Activated naive CD4-positive, alpha-beta T cell treated with Interleukin-2 at 50 U/mL for 16 hours (primary cell): ENCODE data around the gene ST6GALNAC1.

Source experiments
- DNase-seq: peaks from one replicate; pipeline ENCODE4 v3.0.0-alpha.2; 2020

Gene ST6GALNAC1

GRCh38 chr17:76674600-76674999 is 31.0 kb upstream of the ST6GALNAC1 start:
- no peak for DNase-seq

DNA sequence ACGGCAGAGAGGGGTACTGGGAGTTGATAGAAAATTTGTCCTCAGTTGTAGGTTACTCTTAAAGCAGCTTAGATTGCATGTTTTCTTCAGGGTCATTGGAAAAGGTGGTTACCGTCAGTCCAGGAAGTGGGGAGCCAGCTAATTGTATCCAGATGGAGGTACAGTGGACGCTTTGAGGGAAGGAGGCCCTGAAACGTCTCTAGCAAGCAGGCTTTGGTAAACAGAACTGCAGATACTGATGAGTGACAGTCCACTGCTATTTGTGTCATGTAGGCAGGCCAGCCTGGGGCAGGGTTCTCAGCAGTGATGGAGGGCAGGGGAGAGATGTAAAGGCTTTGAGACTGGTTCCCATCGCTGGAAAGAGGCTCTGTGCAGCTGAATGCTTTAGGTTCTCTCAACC is 30.2 kb upstream of the ST6GALNAC1 start:
- DNase-seq: no peak

- no peak for DNase-seq
Measured at GRCh38 chr17:76672892-76673291, 29.3 kb upstream of the ST6GALNAC1 start.

GRCh38 chr17:76672270-76672851 is 28.8 kb upstream of the ST6GALNAC1 start:
- DNase-seq: no peak

- DNase-seq: no peak
Measured at GRCh38 chr17:76671912-76672262, 28.3 kb upstream of the ST6GALNAC1 start.

DNA sequence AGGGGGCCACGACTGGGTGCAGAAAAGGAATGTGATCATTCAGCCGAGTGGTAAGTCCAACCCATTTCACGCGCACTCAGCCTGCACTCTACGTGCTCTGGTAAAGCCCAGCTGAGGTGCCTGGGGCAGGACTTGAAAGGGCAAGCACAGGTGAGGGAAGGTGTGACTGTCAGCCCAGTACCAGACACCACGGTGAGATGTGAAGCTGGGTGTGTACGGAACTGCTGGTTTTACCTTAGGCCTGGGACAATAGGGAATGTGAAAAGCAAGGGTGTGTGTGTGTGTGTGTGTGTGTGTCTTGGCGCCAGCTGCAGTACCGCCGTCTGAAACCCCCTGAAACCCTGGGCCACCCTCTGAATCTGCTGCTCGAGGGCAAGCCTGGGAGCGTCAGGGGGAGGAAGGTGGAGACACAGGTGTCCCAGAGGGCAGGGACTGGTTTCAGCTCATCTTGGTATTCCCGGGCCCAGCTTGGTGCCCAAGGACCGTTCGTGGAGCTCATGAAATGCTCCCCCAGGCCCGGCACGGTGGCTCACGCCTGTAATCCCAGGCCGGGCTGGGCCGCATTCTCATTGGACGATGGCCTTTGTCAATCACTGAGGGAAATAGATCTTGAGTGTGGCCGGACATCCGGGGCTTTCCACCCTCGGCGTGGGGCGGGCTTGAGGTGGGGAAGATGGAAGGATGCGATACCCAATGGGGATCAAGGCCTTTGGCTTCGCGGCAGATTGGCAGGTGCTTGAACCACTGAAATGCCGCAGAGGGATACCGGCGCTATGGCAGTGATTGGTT is 27.8 kb upstream of the ST6GALNAC1 start:
- DNase-seq: peak; percentile 99

DNA sequence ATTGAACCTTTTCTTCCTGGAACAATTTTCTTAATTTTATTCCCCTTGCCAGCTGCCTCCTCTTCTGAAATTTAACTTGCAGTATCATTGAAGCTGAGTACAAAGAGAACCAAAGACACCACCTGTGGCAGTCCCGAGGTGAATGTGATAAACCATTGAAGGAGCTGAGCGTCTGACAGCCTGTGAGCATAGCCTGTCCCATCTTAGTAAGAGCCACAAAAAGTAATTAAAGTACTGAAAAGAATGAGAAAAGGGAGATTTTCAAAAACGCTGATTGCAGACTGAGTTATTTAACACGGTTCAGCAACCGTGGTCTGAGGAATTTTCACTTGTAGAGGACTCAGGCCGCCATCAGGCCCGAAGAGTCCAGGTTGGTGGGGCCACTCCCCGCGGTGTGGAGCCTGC is 27.2 kb upstream of the ST6GALNAC1 start:
- no peak for DNase-seq

DNA sequence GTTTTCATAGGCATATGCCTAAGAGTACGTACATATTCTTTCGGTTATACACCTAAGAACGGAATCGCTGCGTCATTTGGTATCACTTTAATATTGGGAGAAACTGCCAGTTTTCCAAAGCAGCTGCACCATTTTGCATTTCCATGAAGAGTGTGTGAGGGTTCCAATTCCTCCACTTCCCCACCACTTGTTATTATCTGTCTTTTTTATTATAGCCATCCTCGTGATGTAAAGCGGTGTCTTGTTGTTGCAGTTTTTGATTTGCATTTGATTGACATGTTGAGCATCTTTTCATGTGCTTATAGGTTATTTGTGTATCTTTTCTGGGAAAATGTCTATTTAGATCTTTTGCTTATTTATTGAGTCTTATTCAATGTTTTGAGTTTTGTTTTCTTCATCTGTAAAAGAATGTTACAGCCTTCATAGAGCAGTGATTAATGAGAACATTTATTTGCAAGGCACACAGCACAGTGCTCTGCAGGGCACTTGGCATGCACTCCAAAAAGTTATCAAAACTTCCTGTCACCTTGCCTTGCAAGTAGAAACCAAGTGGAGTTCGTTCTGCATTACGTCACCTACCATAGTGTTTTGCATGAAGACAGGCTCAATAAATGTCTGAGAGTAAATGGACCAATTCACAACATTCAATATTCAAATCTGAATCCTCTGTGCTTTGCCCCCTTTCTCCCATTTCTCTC is 26.6 kb upstream of the ST6GALNAC1 start:
- no peak for DNase-seq

DNA sequence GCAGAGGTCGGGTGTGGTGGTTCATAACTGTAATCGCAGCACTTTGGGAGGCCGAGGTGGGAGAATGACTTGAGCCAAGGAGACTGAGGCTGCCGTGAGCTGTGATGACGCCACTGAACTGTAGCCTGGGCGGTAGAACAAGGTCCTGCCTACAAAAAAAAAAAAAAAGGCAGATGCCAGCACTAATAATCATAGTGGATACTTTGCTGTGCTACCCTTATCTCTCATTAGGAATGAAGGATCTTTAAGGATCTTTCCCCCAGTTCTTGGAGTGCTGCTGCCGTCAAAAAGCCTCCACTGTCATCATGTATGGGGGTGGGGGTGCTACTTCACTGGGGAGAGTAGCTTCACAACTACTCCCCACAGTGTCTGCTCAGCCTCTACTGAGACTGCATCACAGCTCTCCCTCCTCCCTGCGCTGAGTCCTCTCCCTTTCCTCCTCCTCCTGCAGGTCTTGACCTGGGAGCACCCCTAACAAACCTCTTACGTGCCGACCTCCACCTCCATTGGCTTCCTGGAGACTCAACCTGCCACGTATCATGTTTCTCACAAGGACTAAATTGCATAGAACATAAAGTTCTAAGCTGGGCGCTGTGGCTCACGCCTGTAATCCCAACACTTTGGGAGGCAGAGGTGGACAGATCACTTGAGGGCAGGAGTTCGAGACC is 24.4 kb upstream of the ST6GALNAC1 start:
- DNase-seq: no peak

- no peak for DNase-seq
Measured at GRCh38 chr17:76667491-76667755, 23.9 kb upstream of the ST6GALNAC1 start.

- no peak for DNase-seq
Measured at GRCh38 chr17:76660656-76661042, 17.1 kb upstream of the ST6GALNAC1 start.

DNA sequence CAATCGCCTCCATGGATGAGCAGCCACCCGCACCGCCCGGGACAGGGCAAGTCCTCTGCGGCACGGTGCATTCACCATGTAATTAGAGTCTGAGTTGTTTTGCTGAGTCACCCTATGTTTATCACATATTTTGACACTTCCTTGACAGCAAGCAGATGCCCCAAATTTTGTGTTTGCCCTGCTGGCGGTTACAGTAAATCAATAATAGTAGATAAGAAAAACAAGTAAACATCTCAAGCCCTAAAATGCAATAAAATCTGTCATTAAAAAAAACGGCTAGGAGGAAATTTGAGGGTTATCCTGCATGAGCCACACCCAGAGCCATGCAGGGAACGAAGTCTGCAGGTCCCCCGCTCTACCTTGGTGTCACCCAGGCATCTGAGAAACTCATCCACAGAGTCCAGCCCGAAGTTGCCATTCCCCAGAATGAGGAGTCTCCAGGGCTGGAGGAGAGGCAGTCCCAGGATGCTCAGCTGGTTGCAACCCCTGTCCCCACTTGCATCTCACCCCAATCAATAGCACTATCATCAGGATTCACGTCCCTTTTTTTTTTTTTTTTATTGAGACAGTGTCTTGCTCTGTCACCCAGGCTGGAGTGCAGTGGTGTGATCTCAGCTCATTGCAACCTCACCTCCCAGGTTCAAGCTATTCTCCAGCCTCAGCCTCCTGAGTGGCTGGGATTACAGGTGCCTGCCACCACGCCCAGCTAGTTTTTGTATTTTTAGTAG is 16.5 kb upstream of the ST6GALNAC1 start:
- peak; percentile 32 for DNase-seq

GRCh38 chr17:76658242-76658662 is 14.7 kb upstream of the ST6GALNAC1 start:
- DNase-seq: no peak

- DNase-seq: no peak
Measured at GRCh38 chr17:76657505-76658241, 14.1 kb upstream of the ST6GALNAC1 start.

DNA sequence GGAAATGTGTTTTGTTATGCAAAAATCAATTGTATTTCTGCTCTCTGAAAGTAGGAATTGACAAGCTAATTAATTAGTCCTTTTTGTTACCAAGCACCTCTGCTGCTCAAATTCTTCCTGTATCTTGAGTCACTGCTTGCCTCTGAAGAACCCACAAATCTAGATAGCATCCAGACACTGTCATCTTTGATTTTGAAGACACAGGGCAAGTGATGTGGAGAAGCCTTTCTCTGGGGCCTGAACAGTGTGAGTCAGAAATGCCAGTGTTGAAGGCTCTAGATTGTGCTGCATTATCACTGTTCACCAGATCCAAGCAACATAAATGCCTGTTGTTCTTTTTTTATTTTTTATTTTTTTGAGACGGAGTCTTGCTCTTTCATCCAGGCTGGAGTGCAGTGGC is 10.9 kb upstream of the ST6GALNAC1 start:
- no peak for DNase-seq

- no peak for DNase-seq
Measured at GRCh38 chr17:76650504-76650903, 6.9 kb upstream of the ST6GALNAC1 start.

DNA sequence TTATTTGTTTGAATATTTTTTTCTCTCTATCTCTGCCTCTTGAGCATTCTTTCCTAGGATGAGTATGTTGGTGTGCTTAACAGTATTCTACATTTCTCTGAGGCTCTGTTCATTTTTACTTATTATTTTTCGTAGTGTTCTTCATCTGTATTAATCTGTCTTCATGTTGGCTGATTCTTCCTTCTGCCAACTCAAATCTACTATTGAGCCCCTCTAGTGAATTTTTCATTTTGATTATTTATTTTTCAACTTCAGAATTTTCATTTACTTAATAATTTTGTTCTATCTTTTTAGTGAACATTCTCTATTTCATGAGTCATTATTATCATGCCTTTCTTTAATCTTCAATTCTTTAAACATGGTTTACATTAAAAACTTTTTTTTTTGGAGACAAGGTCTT is 3.2 kb upstream of the ST6GALNAC1 start:
- DNase-seq: no peak

GRCh38 chr17:76645481-76645880 is 1.9 kb upstream of the ST6GALNAC1 start:
- DNase-seq: no peak

GRCh38 chr17:76644995-76645394 is 1.4 kb upstream of the ST6GALNAC1 start:
- DNase-seq: no peak

GRCh38 chr17:76642994-76643393 is 563 bp downstream of the ST6GALNAC1 start:
- no peak for DNase-seq

- no peak for DNase-seq
Measured at GRCh38 chr17:76642032-76642561, 1.5 kb downstream of the ST6GALNAC1 start.

- DNase-seq: no peak
Measured at GRCh38 chr17:76641501-76641900, 2.1 kb downstream of the ST6GALNAC1 start.
